Measurements from ENCODE around the gene MLLT3.

DNA sequence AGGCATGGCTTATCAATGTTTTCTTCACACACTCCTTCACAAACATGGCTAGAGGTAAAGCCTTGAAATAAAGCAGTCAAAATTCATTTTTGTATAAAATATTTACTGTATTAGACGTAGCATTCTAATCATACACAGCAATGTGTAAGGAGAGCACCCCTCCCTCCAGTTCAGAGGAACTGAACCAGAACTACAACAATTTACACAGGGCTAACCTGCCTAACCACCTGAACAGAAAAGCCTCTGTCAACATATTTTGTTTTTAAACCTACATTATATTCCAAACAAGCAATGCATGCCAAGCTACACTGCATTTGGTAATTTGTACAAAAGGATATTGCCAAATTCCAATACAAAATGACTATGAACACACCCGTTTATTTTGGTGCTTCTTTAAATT, 41.6 kb downstream of the MLLT3 start:
- TF ChIP-seq ZFP30 (CRISPR knock-in tag; IDR thresholded peaks at IDR 0.05) (no peak), ESRRG (CRISPR knock-in tag; IDR thresholded peaks at IDR 0.05) (no peak), ZFP3 (CRISPR knock-in tag; IDR thresholded peaks at IDR 0.05) (no peak), CSDC2 (CRISPR knock-in tag; IDR thresholded peaks at IDR 0.05) (no peak), ZNF8 (CRISPR knock-in tag; IDR thresholded peaks at IDR 0.05) (no peak), RARB (CRISPR knock-in tag; IDR thresholded peaks at IDR 0.05) (no peak), ARNTL (CRISPR knock-in tag; IDR thresholded peaks at IDR 0.05; ENCODE audit: borderline replicate concordance, low read depth) (no peak), TOX (CRISPR knock-in tag; IDR thresholded peaks at IDR 0.05; ENCODE audit: borderline replicate concordance) (no peak)
- TF ChIP-seq, protein P1, sequence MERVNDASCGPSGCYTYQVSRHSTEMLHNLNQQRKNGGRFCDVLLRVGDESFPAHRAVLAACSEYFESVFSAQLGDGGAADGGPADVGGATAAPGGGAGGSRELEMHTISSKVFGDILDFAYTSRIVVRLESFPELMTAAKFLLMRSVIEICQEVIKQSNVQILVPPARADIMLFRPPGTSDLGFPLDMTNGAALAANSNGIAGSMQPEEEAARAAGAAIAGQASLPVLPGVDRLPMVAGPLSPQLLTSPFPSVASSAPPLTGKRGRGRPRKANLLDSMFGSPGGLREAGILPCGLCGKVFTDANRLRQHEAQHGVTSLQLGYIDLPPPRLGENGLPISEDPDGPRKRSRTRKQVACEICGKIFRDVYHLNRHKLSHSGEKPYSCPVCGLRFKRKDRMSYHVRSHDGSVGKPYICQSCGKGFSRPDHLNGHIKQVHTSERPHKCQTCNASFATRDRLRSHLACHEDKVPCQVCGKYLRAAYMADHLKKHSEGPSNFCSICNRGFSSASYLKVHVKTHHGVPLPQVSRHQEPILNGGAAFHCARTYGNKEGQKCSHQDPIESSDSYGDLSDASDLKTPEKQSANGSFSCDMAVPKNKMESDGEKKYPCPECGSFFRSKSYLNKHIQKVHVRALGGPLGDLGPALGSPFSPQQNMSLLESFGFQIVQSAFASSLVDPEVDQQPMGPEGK (CRISPR knock-in tag; IDR thresholded peaks at IDR 0.05; ENCODE audit: borderline replicate concordance) = no peak
- TF ChIP-seq, protein P2, sequence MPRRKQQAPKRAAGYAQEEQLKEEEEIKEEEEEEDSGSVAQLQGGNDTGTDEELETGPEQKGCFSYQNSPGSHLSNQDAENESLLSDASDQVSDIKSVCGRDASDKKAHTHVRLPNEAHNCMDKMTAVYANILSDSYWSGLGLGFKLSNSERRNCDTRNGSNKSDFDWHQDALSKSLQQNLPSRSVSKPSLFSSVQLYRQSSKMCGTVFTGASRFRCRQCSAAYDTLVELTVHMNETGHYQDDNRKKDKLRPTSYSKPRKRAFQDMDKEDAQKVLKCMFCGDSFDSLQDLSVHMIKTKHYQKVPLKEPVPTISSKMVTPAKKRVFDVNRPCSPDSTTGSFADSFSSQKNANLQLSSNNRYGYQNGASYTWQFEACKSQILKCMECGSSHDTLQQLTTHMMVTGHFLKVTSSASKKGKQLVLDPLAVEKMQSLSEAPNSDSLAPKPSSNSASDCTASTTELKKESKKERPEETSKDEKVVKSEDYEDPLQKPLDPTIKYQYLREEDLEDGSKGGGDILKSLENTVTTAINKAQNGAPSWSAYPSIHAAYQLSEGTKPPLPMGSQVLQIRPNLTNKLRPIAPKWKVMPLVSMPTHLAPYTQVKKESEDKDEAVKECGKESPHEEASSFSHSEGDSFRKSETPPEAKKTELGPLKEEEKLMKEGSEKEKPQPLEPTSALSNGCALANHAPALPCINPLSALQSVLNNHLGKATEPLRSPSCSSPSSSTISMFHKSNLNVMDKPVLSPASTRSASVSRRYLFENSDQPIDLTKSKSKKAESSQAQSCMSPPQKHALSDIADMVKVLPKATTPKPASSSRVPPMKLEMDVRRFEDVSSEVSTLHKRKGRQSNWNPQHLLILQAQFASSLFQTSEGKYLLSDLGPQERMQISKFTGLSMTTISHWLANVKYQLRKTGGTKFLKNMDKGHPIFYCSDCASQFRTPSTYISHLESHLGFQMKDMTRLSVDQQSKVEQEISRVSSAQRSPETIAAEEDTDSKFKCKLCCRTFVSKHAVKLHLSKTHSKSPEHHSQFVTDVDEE (CRISPR knock-in tag; IDR thresholded peaks at IDR 0.05) = no peak

All from SK-N-SH treated with all-trans-retinoic acid at 6 μM for 48 hours (cell line).